ENCODE results near the gene PLEKHA8.

DNA sequence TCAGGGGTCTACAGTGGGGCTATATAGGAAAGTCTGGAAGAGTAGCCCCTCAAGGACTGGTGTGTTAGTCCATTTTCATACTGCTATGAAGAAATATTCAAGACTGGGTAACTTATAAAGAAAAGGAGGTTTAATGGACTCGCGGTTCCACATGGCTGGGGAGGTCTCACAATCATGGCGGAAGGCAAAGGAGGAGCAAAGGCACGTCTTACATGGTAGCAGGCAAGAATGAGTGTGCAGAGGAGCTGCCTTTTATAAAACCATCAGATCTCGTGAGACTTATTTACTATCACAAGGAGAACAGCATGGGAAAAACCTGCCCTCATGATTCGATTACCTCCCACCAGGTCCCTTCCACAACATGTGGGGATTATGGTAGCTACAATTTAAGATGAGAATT is 4.7 kb upstream of the PLEKHA8 start:
- TF ChIP-seq POLR2A (IDR thresholded peaks at IDR 0.05) (no peak), CTCF (IDR thresholded peaks at IDR 0.05 in 4 of 5, conservative IDR thresholded peaks at IDR 0.05 in 1 of 5) (no peak)
